Activated CD8-positive, alpha-beta memory T cell treated with anti-CD3 and anti-CD28 coated beads, Interleukin-2, amount 50 U/mL, for 1 hour (primary cell): ENCODE measurements around the gene PVR.
"Not testable (repeated sequence)": the region's sequence is repeated elsewhere in the genome, so short reads cannot be mapped to it uniquely, and the experiment has no call there.

Experiments used
- DNase-seq: peaks from one replicate; pipeline ENCODE4 v3.0.0-alpha.2; 2020; ENCODE audit errors: extremely low read depth

The PVR gene

DNA sequence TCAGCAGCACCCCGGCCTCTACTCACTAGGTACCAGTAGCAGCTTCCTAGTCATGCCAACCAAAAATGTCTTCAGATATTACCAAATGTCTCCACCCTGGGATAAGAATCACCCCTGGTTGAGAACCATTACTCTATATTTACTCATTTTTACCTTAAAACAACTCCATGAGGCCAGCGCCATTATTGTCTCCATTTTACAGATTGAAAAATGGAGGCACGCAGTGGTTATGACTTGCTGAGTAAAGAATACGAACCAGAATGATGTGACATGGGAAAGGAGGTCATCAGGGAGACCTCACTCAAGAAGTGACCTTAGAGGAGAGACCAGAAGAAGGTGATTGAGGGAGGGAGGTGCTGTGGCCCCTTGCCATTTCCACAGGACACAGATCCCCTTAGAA lies 29.8 kb downstream of the PVR start:
- DNase-seq = no peak

DNA sequence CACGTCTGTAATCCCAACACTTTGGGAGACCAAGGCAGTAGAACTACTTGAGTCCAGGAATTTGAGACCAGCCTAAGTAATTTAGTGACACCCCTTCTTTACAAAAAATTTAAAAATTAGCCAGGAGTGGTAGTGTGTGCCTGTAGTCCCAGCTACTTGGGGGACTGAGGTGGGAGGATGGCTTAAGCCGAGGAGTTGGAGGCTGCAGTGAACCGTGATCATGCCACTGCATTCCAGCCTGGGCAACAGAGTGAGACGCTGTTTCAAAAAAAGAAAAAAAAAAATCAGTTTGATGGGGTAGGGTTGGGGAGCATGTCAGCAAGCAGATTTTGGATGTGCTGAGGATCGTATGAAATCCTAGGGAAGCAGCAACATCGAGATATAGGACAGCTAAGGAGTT lies 31.8 kb downstream of the PVR start:
- DNase-seq = no peak

DNA sequence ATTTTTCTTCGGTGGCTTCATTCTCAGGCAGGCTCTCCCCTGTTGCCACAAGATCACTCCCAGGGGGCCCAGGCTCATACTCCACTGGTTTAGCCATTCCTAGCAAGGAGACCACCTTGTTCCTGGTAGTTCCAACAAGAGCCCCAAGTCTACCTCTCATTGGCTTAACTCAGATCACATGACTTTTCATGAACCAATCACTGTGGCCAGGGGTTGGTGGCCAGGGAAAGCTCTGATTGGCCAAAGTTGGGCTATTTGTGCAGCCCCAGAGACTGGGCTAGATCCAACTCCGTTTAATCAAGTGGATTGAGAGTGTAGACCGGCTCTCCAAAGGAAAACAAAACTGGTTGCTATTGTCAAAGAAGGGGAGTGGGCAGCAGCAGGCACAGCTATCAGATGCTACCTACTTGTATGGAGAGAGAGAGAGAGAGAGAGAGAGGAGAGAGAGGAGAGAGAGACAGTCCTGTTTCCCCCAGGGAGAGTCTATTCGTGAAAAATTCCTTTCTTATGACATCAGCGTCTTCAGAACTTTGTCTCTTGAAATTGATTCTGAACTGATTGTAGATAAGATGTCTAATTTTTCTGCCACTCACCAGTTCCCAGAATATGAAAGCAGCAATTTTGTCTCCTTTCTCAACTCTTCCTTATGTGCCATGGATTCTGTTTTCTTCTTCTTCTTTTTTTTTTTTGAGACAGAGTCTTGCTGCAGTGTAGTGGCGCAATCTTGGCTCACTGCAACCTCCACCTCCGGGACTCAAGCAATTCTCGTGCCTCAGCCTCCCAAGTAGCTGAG lies 33.5 kb downstream of the PVR start:
- no peak for DNase-seq

DNA sequence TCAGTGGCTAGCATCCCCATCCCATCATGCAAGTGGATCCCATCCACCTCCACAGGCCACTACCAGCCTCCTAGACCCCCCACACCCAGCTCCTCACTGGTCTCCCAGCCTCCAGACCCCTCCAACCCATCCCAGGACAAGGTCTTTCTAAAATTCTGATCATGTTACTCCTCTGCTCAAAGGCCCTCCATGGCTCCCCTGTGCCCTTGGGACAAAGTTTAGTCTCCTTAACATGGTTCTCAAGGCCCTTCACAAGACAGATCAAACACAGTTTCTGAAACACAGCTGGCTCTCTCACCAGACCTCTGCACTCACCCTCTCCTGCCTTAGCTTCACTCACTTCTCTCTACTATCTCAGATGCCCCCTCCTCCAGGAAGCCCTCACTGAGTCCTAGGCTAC lies 36.8 kb downstream of the PVR start:
- no peak for DNase-seq

DNA sequence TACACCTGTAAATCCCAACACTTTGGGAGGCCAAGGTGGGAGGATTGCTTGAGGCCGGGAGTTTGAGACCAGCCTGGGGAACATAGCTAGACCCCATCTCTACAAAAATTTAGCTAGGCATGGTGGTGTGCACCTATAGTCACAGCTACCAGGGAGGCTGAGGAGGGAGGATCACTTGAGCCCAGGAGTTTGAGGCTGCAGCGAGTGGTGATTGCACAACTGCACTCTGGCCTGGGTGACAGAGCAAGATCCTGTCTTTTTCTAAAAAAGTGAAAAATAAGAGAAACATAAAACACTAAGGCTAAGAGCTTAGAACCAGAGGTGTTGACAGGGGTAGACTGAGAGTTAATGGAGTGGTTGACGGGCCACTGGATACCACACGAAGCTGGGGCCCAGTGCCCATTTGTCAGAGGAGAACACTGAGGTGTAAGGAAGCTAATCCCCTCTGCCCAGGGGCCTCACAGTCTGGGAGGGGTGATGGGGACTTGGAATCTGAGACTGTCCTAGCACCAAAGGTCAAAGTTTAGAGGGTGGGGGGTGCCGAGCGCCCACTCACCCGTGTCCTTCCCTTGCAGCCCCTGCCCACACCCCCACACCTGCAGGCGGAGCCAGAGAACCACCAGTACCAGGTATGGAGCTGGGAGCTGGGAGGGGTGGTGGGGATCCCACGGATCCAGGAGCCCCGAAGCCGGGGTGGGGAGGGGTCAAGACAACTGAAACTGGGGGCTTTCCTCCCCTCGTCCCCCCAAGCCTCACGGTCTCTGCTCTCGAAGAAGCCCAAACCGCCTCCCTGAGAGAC lies 38.5 kb downstream of the PVR start:
- no peak for DNase-seq

DNA sequence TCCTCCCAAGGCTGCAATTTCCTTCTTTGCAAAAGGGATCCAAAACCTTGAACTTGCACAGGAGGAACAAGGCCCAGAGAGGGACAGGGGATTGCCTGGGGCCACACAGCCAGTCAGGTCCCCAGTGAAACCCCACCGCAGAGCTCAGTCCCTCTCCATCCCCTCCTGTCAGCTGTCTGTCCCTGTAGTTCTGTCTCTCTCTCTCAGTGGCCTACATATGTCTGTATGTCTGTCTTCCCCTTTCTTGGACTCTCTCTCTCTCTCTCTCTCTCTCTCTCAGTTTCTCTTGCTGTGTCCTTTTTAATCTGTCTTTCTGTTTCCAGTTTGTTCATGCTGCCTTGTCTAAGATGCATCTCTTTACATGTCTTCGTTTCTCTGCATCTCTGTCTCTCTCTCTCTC lies 39.1 kb downstream of the PVR start:
- DNase-seq = no peak

DNA sequence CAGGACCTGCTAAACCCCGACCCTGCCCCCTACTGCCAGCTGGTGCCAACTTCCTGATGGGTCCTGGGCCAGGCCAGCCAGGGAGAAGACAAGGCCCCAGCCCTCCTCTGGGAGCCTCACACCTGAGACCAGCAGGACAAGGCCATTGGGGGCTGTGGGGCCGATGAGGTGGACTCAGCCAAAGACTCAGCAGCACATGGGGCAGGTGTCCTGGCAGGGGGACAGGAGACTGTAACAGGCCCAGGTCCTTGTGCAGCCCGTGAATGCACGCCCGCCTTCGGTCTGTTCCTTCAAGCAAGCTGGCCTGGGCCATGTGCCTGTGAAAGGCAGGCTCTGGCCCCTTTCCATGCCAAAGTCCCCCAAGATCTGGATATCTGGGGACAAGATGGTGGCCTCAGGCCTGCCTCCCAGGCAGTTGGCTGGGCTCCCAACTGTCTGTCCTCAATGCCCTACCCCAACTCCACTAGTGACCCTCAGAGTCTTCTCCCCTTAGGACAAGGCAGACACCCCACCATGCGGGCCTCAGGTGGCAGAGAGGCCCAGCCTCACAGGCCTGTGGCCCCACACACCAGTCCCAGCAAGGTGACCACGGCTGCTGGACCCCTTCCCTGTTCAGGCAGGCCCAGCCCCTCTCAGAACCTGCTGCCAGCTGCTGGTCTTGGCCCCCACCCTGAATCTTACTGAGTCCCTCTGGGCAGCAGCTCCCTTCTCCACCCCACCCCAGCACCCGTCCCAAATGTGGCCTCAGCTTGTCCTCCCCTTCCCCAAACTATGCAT lies 39.9 kb downstream of the PVR start:
- DNase-seq = no peak

DNA sequence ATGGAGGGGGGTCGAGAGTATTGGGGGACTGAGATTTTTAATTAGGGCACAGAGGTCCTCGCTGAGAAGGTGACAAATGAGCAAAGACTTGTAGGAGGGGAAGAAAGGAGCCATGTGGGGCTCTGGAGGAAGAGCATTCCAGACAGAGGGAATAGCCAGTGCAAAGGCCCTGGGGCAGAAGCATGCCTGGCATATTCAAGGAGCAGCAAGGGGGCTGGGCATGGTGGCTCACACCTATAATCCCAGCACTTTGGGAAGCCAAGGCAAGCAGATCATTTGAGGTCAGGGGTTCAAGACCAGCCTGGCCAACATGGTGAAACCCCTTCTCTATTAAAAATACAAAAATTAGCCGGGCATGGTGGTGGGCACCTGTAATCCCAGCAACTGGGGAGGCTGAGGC lies 40.7 kb downstream of the PVR start:
- not testable (repeated sequence) for DNase-seq

DNA sequence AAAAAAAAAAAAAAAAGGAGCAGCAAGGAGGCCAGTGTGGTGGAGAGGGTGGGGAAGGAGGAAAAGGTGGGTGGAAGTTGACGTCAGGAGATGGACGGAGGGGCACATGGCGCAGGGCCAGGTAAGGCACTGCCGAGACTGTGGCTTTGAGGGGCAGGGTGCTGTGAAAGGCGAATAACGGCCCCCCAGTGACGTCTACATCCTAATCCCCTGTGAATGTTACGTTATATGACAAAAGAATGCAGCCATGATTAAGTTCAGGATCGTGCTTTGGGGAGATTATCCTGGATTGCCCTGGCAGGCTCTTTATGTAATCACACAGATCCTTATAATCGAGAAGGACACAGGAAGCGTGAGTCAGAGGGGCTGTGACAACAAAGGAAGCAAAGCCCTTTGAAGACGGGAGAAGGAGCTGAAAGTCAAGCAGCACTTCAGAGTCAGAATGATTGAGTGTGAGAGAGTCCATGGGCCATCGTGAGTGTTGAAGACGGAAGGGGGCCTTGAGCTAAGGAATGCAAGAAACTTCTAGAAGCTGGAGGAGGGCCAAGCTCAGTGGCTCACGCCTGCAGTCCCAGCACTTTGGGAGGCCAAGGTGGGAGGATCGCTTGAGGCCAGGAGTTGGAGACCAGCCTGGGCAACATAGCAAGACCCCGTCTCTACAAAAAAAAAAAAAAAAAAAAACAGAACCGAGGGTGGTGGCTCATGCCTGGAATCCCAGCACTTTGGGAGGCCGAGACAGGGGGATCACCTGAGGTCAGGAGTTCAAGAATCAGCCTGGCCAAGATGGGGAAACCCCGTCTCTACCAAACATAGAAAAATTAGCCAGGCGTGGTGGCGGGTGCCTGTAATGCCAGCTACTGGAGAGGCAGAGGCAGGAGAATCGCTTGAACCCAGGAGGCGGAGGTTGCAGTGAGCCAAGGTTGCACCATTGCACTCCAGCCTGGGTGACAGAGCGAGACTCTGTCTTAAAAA lies 41.5 kb downstream of the PVR start:
- DNase-seq = no peak

DNA sequence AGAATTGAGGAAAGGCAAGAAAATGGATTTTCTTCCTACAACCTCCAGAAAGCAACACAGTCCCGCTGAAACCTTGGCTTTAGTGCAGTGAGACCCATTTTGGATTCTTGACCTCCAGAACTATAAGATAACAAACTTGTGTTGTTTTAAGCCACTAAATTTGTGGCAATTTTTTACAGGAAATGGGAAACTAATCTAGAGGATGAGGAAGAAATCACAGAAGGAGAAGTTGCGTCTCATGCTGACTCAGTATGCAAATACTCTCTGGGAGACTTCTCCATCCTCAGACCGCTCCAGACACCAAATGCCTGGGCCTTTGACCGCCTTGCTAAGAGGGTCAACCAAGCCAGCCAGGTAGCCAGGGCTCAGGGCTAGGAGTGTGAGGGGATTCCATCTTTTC lies 42.2 kb downstream of the PVR start:
- no peak for DNase-seq

DNA sequence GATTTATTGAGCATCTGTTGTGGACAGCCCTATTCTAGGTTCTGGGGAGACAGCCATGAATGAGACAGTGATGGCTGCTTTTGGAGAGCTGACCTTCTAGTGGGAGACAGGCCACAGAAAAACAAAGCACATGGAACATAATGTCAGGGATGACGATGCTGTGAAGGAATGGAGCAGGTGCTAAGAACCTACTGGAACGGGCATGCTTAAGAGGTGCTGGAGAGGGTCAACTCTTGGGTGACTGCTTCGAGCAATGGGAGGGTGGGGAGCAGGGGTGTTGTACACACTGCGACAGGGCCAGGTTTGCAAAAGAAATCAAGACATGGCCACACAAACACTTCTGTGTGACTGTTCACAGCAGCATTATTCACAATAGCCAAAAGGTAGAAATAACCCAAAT lies 43.2 kb downstream of the PVR start:
- DNase-seq = no peak

DNA sequence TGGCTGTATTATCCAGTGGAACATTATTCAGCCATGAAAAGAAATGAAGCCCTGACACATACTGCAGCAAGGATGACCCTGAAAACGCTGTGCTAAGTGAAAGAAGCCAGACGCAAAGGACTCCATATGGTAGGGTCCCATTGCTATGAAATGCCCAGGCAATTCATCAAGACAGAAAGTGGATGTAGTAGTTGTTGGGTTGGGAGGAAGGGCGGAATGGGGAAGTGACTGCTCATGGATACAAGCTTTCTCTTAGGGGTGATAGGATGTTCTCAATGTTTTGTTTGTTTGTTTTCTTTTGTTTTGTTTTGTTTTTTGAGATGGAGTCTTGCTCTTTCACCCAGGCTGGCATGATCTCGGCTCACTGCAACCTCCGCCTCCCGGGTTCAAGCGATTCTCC lies 44.2 kb downstream of the PVR start:
- no peak for DNase-seq

DNA sequence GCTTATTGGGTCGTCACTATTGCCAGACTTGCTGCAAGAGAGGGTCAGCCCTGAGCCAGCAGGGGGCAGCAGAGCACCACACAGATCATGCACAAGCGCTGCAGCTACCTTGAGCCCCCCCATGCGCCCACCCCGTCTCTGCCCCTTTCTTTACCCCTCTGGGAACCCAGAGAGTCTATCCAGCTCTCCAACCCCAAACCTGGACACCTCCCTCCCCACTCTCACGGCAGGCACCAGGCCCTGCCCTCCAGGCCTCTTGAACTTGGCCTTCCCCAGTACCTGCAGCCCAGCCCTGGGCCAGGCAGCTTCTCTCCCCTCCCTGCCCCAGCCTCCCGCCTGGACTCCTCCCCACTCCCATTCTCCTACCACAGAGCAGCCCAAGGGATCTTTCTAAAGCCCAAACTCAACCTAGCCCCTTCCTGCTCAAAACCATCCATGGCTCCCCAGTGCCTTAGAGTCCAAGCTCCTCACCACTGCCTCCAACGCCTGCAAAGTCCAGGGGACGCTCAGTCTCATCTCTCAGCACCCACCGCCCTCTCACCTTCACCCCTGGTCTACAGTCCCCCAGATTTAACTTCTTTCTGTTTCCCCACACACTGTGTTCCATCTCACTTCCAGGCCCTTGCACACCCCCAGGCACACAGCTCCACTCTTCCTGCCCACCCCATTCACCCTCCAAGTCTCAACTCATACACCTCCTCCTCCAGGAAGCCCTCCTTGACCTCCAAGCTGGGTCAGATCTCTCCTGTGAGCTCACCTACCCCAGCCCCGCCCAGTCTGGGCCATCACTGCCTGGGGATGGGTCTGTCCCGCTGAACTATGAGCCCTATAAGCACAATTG lies 45.8 kb downstream of the PVR start:
- DNase-seq = peak; percentile 47

DNA sequence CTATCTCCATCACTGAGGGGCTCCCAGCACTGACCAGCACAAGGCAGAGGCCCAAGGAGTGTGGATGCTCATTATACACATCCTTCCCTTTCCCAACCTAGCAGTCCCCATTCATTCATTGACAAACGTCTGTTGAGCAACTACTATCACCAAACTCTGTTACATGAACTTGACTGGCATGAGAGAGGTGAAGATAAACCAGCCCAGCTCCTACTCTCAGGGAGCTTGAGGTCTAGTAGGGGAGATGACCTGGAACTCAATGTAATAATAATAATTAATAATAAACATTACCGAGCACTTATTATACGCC lies 46.4 kb downstream of the PVR start:
- no peak for DNase-seq

DNA sequence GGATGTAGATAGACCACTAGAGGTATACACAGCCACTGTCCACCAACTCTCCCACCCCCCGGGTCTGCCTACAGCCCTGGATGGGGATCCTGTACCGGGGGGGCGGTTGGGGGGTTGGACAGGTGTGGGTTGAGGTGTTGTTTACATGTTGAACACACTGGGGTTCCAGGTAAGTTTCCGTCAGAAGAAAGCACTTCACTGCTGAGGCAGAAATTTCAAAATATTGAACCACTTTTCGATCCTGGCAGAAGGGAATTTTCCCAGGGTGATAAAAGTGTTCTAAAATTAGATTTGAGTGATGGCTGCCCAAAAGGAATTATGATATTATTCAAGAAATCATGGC lies 48.6 kb downstream of the PVR start:
- DNase-seq = no peak

DNA sequence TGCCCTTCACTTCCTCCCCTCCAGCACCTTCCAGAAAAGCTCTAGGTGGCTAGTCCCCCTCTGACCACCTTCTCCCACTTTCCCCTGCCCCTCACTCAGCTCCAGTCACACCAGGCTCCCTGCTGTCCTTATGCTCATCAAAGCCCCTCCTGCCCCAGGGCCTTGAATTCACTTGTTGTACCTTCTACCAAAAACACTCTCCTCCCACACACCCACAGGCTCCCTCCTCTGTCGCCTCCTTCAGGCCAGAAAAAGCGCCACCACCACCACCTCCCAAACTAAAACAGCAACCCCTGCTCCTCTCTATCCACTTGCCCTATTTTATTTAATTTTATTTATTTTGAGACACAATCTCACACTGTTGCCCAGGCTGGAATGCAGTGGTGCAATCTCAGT lies 50.5 kb downstream of the PVR start:
- DNase-seq = no peak

DNA sequence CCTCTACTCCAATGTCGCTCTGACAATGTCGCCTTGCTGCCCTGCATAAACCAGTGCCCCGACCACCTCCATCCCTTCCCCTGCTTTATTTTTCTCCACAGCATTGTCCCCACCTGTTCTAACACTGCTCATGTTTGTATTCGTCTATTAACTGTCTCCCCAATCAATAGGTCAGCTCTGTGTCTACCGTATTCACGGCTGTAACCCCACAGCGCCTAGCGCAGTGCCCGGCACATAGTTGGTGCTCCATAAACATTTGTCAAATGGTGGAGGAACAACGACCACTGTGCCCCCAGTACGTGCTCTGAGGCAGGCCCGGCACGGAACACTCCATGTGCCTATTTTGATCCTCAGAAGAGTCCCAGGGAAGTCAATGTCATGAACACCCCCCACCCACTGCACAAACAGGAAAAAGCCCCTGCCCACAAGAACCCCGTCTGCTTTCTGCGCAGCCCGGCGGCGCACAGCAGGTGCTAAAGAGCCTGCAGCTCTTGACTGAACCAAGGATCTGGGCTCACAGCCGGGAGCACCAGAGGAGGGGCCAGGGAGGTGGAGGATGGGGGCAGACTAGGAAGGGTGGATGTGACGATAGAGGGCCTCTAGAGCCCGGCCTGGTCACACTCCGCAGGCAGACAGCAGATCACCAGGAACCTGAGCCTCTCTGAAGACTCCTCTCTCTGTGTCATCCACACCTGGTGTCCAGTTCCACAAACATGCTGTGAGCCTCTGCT lies 53.4 kb downstream of the PVR start:
- DNase-seq = no peak

DNA sequence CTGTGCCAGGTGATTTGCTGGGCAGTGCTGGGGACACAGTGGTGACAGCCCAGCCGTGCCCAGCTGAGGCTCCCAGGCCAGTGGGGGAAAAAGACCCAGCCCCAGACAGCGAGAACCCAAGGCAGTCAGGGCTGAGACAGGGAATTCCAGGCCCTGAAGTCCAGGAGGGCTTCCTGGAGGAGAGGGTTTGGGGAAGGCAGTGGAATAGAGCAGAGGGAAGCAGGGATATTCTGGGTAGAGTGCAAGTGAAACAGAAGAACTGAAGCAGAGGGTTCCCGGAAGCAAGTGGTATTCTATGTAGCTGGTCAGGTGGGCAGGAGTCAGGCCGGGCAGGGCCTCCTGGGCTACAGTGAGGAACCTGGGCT lies 53.9 kb downstream of the PVR start:
- DNase-seq = no peak

DNA sequence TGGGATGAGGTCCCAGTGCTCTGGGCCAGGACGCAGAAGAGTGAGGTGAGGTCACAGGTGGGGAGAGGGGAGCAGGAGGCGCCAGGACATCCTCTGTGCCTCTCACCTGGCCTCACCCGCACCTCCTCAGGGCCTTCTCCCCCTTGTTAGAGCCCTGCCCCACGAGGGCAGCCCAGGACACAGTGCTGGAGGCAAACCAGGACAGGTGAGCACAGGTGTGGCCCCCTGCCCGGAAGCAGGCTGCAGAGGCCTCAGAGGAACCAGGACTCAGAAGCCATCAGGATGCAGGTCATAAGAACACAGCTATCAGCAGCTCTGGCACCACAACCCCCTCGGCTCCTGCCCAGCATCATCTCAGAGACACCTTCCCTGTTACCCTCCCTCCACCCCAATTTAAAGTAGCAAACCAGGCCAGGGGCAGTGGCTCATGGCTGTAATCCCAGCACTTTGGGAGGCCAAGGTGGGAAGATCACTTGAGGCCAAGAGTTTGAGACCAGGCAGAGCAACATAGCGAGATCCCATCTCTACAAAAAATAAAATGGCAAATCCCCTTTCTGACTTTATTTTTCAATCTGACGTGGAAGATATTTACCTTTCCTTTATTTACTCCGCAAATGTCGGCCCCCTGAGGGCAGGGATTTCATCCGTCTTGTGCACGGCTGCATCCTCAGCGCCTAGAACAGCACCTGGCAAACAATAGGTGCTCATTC lies 54.9 kb downstream of the PVR start, which contains the start of gene CEACAM16:
TSS of gene CEACAM16 (plus strand) at position 660 of the 710 bp plus-strand sequence. CDS start 2,306 bp downstream, outside the sequence.
- no peak for DNase-seq
